PC-3 (cell line): ENCODE data around the gene TBC1D30. TPM values are rescaled to one million over a fixed set of nuclear protein-coding genes. Genes with fewer than 3 reads are reported as not detected.

Experiments used
- ATAC-seq: fragments of 200-7000 bp; cut with Tn5 transposase; 2 replicates; pipeline ENCODE4 v1.9.1; 2020; ENCODE audit warnings: mild to moderate bottlenecking, moderate library complexity
- BruUV-seq: library from RNA; stranded (reverse); fragments of 400-500 nt; replicated peaks from 2 replicates; lab custom pipeline; 2021; lab: Mats Ljungman, UMichigan
- CTCF ChIA-PET: fragments of 300-600 bp; sonication (Branson Sonifier 250); formaldehyde crosslinking; loops from one replicate; lab custom pipeline; 2022; ENCODE audit warnings: antibody characterized with exemption; lab: Charles Lee
- POLR2A ChIA-PET: fragments of 300-600 bp; sonication (Branson Sonifier 250); formaldehyde crosslinking; loops from one replicate; lab custom pipeline; 2022; ENCODE audit warnings: antibody characterized with exemption; ENCODE audit not compliant: unreplicated experiment; lab: Charles Lee
- DNase-seq: peaks from one replicate; pipeline ENCODE4 v3.0.0-alpha.2; 2015
- H2AFZ ChIP-seq: fragments of 300-600 bp; sonication (generic); 2 replicates; pipeline ENCODE4 v1.6.0; 2016; ENCODE audit warnings: antibody characterized with exemption, low read length
- H3F3A ChIP-seq: fragments of 300-600 bp; sonication (generic); one replicate; pipeline ENCODE4 v1.6.0; 2017; ENCODE audit warnings: antibody characterized with exemption, low read length, control low read depth, mild to moderate bottlenecking; ENCODE audit not compliant: unreplicated experiment
- H3K27ac ChIP-seq: fragments of 300-600 bp; sonication (generic); 2 replicates; pipeline ENCODE4 v1.5.1; 2016; ENCODE audit warnings: mild to moderate bottlenecking, low read length
- H3K27me3 ChIP-seq: fragments of 300-600 bp; sonication (generic); 2 replicates; pipeline ENCODE4 v1.6.1; 2016; ENCODE audit warnings: low read length, mixed read lengths
- H3K36me3 ChIP-seq: fragments of 300-600 bp; sonication (generic); 2 replicates; pipeline ENCODE4 v1.6.1; 2016; ENCODE audit warnings: low read depth, mixed run types, low read length, mixed read lengths
- H3K4me1 ChIP-seq: fragments of 300-600 bp; sonication (generic); 2 replicates; pipeline ENCODE4 v1.5.1; 2016; ENCODE audit warnings: low read length; ENCODE audit not compliant: insufficient read depth
- H3K4me2 ChIP-seq: fragments of 300-600 bp; sonication (generic); 2 replicates; pipeline ENCODE4 v1.6.0; 2016; ENCODE audit warnings: low read length
- H3K4me3 ChIP-seq: fragments of 300-600 bp; sonication (generic); 2 replicates; pipeline ENCODE4 v1.5.1; 2016; ENCODE audit warnings: mild to moderate bottlenecking, low read length, mixed read lengths
- H3K79me2 ChIP-seq: fragments of 300-600 bp; sonication (generic); 2 replicates; pipeline ENCODE4 v1.6.1; 2017; ENCODE audit warnings: low read length, mixed read lengths
- H3K9ac ChIP-seq: fragments of 300-600 bp; sonication (generic); 2 replicates; pipeline ENCODE4 v1.6.0; 2016; ENCODE audit warnings: mild to moderate bottlenecking, low read length
- H3K9me2 ChIP-seq: fragments of 300-600 bp; sonication (generic); replicated peaks from 2 replicates; pipeline ENCODE4 v1.6.1; 2016; ENCODE audit warnings: mixed run types, low read length, mixed read lengths
- H3K9me3 ChIP-seq: fragments of 300-600 bp; sonication (generic); 2 replicates; pipeline ENCODE4 v1.6.1; 2016; ENCODE audit warnings: low read length, mixed read lengths
- H4K20me1 ChIP-seq: fragments of 300-600 bp; sonication (generic); 2 replicates; pipeline ENCODE4 v1.6.1; 2016; ENCODE audit warnings: low read length, mixed read lengths
- CTCF ChIP-seq: fragments of 300-600 bp; sonication (generic); conservative IDR thresholded peaks from 2 replicates; pipeline ENCODE4 v1.5.1; 2017; ENCODE audit warnings: antibody characterized with exemption, low read depth, mild to moderate bottlenecking, low read length
- EZH2 ChIP-seq: fragments of 300-600 bp; sonication (generic); IDR thresholded peaks from one replicate; pipeline ENCODE4 v1.6.1; 2017; ENCODE audit warnings: antibody characterized with exemption, mild to moderate bottlenecking, low read length; ENCODE audit not compliant: unreplicated experiment
- EZH2phosphoT487 ChIP-seq: fragments of 300-600 bp; sonication (generic); IDR thresholded peaks from 2 replicates; pipeline ENCODE4 v1.6.1; 2018; ENCODE audit warnings: mild to moderate bottlenecking, antibody characterized with exemption, low read length, borderline replicate concordance
- intact Hi-C: fragments of 100-400 bp; cut with micrococcal nuclease; formaldehyde crosslinking; loops from 2 replicates; pipeline ENCODE4 v1.9.0; 2023
- total RNA-seq: library from RNA; depleted of rRNA; stranded (reverse); fragments of >200 nt; gene quantifications from 2 replicates; pipeline ENCODE4 v1.2.3, GENCODE V29; 2014

Gene TBC1D30
- total RNA-seq, 1 experiment from 2014 or later, result 16.8 TPM

GRCh38 chr12:64891629-64892028, 67.2 kb downstream of the TBC1D30 start:
- intact Hi-C loops, result loop anchor here (1.0 to 5.0 kb wide), 5 partner anchors 216 to 1215 kb away; no protein-coding TSS in a partner anchor
- H3K27ac ChIP-seq, result no peak overlapping the region
- no peaks in the 10 kb centered on the region for H4K20me1 ChIP-seq
- H3K79me2 ChIP-seq, result no peaks in the 10 kb centered on the region
- H2AFZ ChIP-seq, result no peak overlapping the region
- no peaks in the 10 kb centered on the region for H3K9me3 ChIP-seq
- H3K4me2 ChIP-seq, result no peak overlapping the region
- no peak overlapping the region for H3K4me3 ChIP-seq
- ChIA-PET POLR2A (no interaction called here), CTCF (interaction anchor here (1.9 to 2.6 kb wide), 2 partner anchors 90 to 215 kb away, joined by 5 to 17 read pairs; no protein-coding TSS in a partner anchor)
- no TSS peak for BruUV-seq
- H3K4me1 ChIP-seq, result peaks cover 49% of the 10 kb centered on the region
- no peak for ATAC-seq
- H3K9me2 ChIP-seq, result no peaks in the 10 kb centered on the region
- no peak for DNase-seq
- H3K9ac ChIP-seq, result no peak overlapping the region
- H3F3A ChIP-seq, result peaks cover 9% of the 10 kb centered on the region
- no peak for TF ChIP-seq EZH2phosphoT487
- no peak for TF ChIP-seq EZH2
- TF ChIP-seq CTCF, result no peak
- no peaks in the 10 kb centered on the region for H3K27me3 ChIP-seq
- H3K36me3 ChIP-seq, result no peaks in the 10 kb centered on the region

GRCh38 chr12:64892561-64892960, 68.1 kb downstream of the TBC1D30 start:
- H3K9me3 ChIP-seq, result no peaks in the 10 kb centered on the region

More at GRCh38 chr12:64892561-64892960, 68.1 kb downstream of the TBC1D30 start:
- DNase-seq (no peak), ATAC-seq (no peak)
- no peaks in the 10 kb centered on the region for H3K79me2 ChIP-seq
- H3K36me3 ChIP-seq, result no peaks in the 10 kb centered on the region
- no peak overlapping the region for H3K4me3 ChIP-seq
- peaks cover 9% of the 10 kb centered on the region for H3F3A ChIP-seq
- no peak overlapping the region for H3K9ac ChIP-seq
- H3K4me2 ChIP-seq, result no peak overlapping the region
- no peaks in the 10 kb centered on the region for H4K20me1 ChIP-seq
- no peaks in the 10 kb centered on the region for H3K27me3 ChIP-seq
- TF ChIP-seq CTCF (no peak), EZH2phosphoT487 (no peak), EZH2 (no peak)
- no peak overlapping the region for H2AFZ ChIP-seq
- intact Hi-C loops, result loop anchor here (5.0 kb wide), 1 partner anchor 390 kb away; no protein-coding TSS in a partner anchor
- CTCF ChIA-PET, result no interaction called here
- POLR2A ChIA-PET, result interaction anchor here (0.6 kb wide), 1 partner anchor 194 kb away, joined by 6 read pairs; no protein-coding TSS in a partner anchor
- peaks cover 45% of the 10 kb centered on the region for H3K4me1 ChIP-seq
- H3K9me2 ChIP-seq, result no peaks in the 10 kb centered on the region
- BruUV-seq, result no TSS peak
- H3K27ac ChIP-seq, result no peak overlapping the region
